ENCODE results near the gene CTNNBIP1.

The CTNNBIP1 gene

GRCh38 chr1:9904596-9904995 lies 5.5 kb downstream of the CTNNBIP1 start:
- no peak for DNase-seq (ENCODE audit: low read depth in 2 of 2)

- DNase-seq (ENCODE audit: low read depth in 2 of 2), result no peak
Observed at GRCh38 chr1:9903801-9904527, 6.1 kb downstream of the CTNNBIP1 start.

GRCh38 chr1:9902060-9902452 lies 8.0 kb downstream of the CTNNBIP1 start:
- DNase-seq (ENCODE audit: low read depth in 2 of 2), result no peak

- no peak for DNase-seq (ENCODE audit: low read depth in 2 of 2)
Observed at GRCh38 chr1:9901148-9902059, 8.7 kb downstream of the CTNNBIP1 start.

- DNase-seq (ENCODE audit: low read depth in 2 of 2), result no peak
Observed at GRCh38 chr1:9900142-9901043, 9.7 kb downstream of the CTNNBIP1 start.

GRCh38 chr1:9894115-9894514 lies 16.0 kb downstream of the CTNNBIP1 start:
- no peak for DNase-seq (ENCODE audit: low read depth in 2 of 2)

GRCh38 chr1:9892563-9893528 lies 17.2 kb downstream of the CTNNBIP1 start:
- DNase-seq (ENCODE audit: low read depth in 2 of 2), result no peak

- no peak for DNase-seq (ENCODE audit: low read depth in 2 of 2)
Observed at GRCh38 chr1:9891207-9891606, 18.9 kb downstream of the CTNNBIP1 start.

- no peak for DNase-seq (ENCODE audit: low read depth in 2 of 2)
Observed at GRCh38 chr1:9890224-9890731, 19.8 kb downstream of the CTNNBIP1 start.

- DNase-seq (ENCODE audit: low read depth in 2 of 2), result no peak
Observed at GRCh38 chr1:9889411-9889810, 20.7 kb downstream of the CTNNBIP1 start.

GRCh38 chr1:9888886-9889285 lies 21.2 kb downstream of the CTNNBIP1 start:
- DNase-seq (ENCODE audit: low read depth in 2 of 2), result no peak

GRCh38 chr1:9887070-9887469 lies 23.0 kb downstream of the CTNNBIP1 start:
- DNase-seq (ENCODE audit: low read depth in 2 of 2), result no peak

GRCh38 chr1:9886092-9886742 lies 23.9 kb downstream of the CTNNBIP1 start:
- no peak for DNase-seq (ENCODE audit: low read depth in 2 of 2)

- DNase-seq (ENCODE audit: low read depth in 2 of 2), result no peak
Observed at GRCh38 chr1:9884805-9885204, 25.3 kb downstream of the CTNNBIP1 start.

- no peak for DNase-seq (ENCODE audit: low read depth in 2 of 2)
Observed at GRCh38 chr1:9883585-9884449, 26.3 kb downstream of the CTNNBIP1 start.

GRCh38 chr1:9882945-9883303 lies 27.1 kb downstream of the CTNNBIP1 start:
- no peak for DNase-seq (ENCODE audit: low read depth in 2 of 2)

GRCh38 chr1:9882296-9882944 lies 27.6 kb downstream of the CTNNBIP1 start:
- no peak for DNase-seq (ENCODE audit: low read depth in 2 of 2)

GRCh38 chr1:9881838-9882249 lies 28.2 kb downstream of the CTNNBIP1 start:
- no peak for DNase-seq (ENCODE audit: low read depth in 2 of 2)

- no peak for DNase-seq (ENCODE audit: low read depth in 2 of 2)
Observed at GRCh38 chr1:9878404-9878803, 31.7 kb downstream of the CTNNBIP1 start.

Data from stimulated activated CD8-positive, alpha-beta memory T cell treated with anti-CD3 and anti-CD28 coated beads, Interleukin-2, amount 100 ng/mL, for 1 hour (primary cell).